SK-N-SH (cell line): Measurements from ENCODE around the gene DNAJB12. TPM values are rescaled to one million over a fixed set of nuclear protein-coding genes. Genes with fewer than 3 reads are reported as not detected.
A peak's percentile ranks its signal among the peaks of the same experiment; 100 is the strongest.

ENCODE experiments used
- CTCF ChIA-PET: fragments of 300-600, 350-600 bp; formaldehyde crosslinking; extraction: SDS; loops from one replicate; lab custom pipeline; 2021; lab: Yijun Ruan, JAX
- POLR2A ChIA-PET: fragments of 350-600 bp; sonication (Branson Sonifier 250); formaldehyde crosslinking; extraction: SDS; loops from one replicate; lab custom pipeline; 2020; ENCODE audit warnings: antibody characterized with exemption, inconsistent platforms; lab: Yijun Ruan, JAX
- DNase-seq: peaks from one replicate; pipeline ENCODE4 v3.0.0; 2012
- H2AFZ ChIP-seq: fragments of 200-600 bp; sonication (generic); 2 replicates; pipeline ENCODE4 v1.8.1; 2016; ENCODE audit warnings: antibody characterized with exemption, mild to moderate bottlenecking, low read depth
- H3F3A ChIP-seq: fragments of 200-600 bp; sonication (generic); replicated peaks from 2 replicates; pipeline ENCODE3; 2016; ENCODE audit warnings: antibody characterized with exemption, mild to moderate bottlenecking; ENCODE audit not compliant: insufficient read depth
- H3K27ac ChIP-seq, 2 experiments: fragments of 200-500 bp in 1 of 2; fragments of 200-600 bp in 1 of 2; sonication (Bioruptor generic) in 1 of 2; sonication (generic), shearing (Covaris generic) in 1 of 2; 2 replicates each; pipeline versions ENCODE4 v1.5.1 to v1.6.1; 2014 to 2016; ENCODE audit warnings: low read depth in 2 of 2, inconsistent platforms in 1 of 2, low read length in 1 of 2, mild to moderate bottlenecking in 1 of 2, mixed read lengths in 1 of 2
- H3K27me3 ChIP-seq: fragments of 200-600 bp; sonication (generic), shearing (Covaris generic); 2 replicates; pipeline ENCODE4 v1.6.1; 2016; ENCODE audit warnings: mixed run types; ENCODE audit not compliant: insufficient read depth
- H3K36me3 ChIP-seq, 2 experiments: fragments of 200-500 bp in 1 of 2; fragments of 200-600 bp in 1 of 2; sonication (Bioruptor generic) in 1 of 2; sonication (generic) in 1 of 2; replicated peaks in 1 of 2; 2 replicates each; pipeline versions ENCODE3 to v1.5.1; 2014 to 2016; ENCODE audit warnings: low read length in 1 of 2, mild to moderate bottlenecking in 1 of 2; ENCODE audit not compliant: insufficient read depth in 2 of 2, control insufficient read depth in 1 of 2
- H3K4me1 ChIP-seq, 2 experiments: fragments of 200-500 bp in 1 of 2; fragments of 200-600 bp in 1 of 2; sonication (Bioruptor generic) in 1 of 2; sonication (generic), shearing (Covaris generic) in 1 of 2; 2 replicates each; pipeline versions ENCODE4 v1.5.1 to v1.6.1; 2014 to 2016; ENCODE audit warnings: low read depth in 1 of 2, low read length in 1 of 2, mixed run types in 1 of 2; ENCODE audit not compliant: insufficient read depth in 2 of 2, control insufficient read depth in 1 of 2
- H3K4me2 ChIP-seq: fragments of 200-600 bp; sonication (generic), shearing (Covaris generic); 2 replicates; pipeline ENCODE4 v1.6.1; 2017; ENCODE audit warnings: mixed run types
- H3K4me3 ChIP-seq, 2 experiments: fragments of 200-500 bp in 1 of 2; fragments of 200-600 bp in 1 of 2; sonication (Bioruptor generic) in 1 of 2; sonication (generic), shearing (Covaris generic) in 1 of 2; 2 replicates each; pipeline versions ENCODE4 v1.5.1 to v1.8.1; 2014 to 2016; ENCODE audit warnings: low read depth in 2 of 2, inconsistent platforms in 1 of 2, low read length in 1 of 2, mild to moderate bottlenecking in 1 of 2, mixed read lengths in 1 of 2, moderate library complexity in 1 of 2
- H3K79me2 ChIP-seq: fragments of 200-600 bp; sonication (generic); 2 replicates; pipeline ENCODE4 v1.8.1; 2017; ENCODE audit warnings: mild to moderate bottlenecking; ENCODE audit not compliant: insufficient read depth
- H3K9ac ChIP-seq: fragments of 200-600 bp; sonication (generic); 2 replicates; pipeline ENCODE4 v1.6.1; 2017; ENCODE audit warnings: mixed run types
- H3K9me2 ChIP-seq: fragments of 200-600 bp; sonication (generic); 2 replicates; pipeline ENCODE4 v1.6.1; 2017; ENCODE audit warnings: mixed run types
- H3K9me3 ChIP-seq: fragments of 200-600 bp; sonication (generic); 2 replicates; pipeline ENCODE4 v1.6.1; 2017; ENCODE audit warnings: mixed run types, mild to moderate bottlenecking, moderate library complexity
- H4K20me1 ChIP-seq: fragments of 200-600 bp; sonication (generic); 2 replicates; pipeline ENCODE4 v1.6.1; 2017; ENCODE audit warnings: mild to moderate bottlenecking, mixed run types; ENCODE audit not compliant: insufficient read depth
- CHD2 ChIP-seq: fragments of 150-350 bp; IDR thresholded peaks from 2 replicates; pipeline ENCODE4 v1.6.1; 2018; ENCODE audit warnings: low read length; ENCODE audit not compliant: partially characterized antibody
- GABPA ChIP-seq: IDR thresholded peaks from 2 replicates; pipeline ENCODE4 v1.4.0; 2012; ENCODE audit warnings: low read depth, mild to moderate bottlenecking
- GATA2 ChIP-seq: sonication (generic); formaldehyde crosslinking; IDR thresholded peaks from 2 replicates; pipeline ENCODE4 v1.5.0; 2020; ENCODE audit warnings: mild to moderate bottlenecking, missing genetic modification reagents
- IRF3 ChIP-seq: fragments of 150-350 bp; IDR thresholded peaks from 2 replicates; pipeline ENCODE4 v1.6.1; 2016; ENCODE audit warnings: mild to moderate bottlenecking, low read depth, low read length
- JUND ChIP-seq: IDR thresholded peaks from 2 replicates; pipeline ENCODE4 v1.4.0; 2012
- MEF2A ChIP-seq: IDR thresholded peaks from 2 replicates; pipeline ENCODE4 v1.4.0; 2012; ENCODE audit warnings: low read depth, borderline replicate concordance
- NFIC ChIP-seq: IDR thresholded peaks from 2 replicates; pipeline ENCODE4 v1.4.0; 2012; ENCODE audit warnings: borderline replicate concordance
- PBX3 ChIP-seq: IDR thresholded peaks from 2 replicates; pipeline ENCODE4; 2012
- POLR2AphosphoS5 ChIP-seq: IDR thresholded peaks from 2 replicates; pipeline ENCODE4 v1.6.1; 2012; ENCODE audit warnings: low read depth, low read length
- RAD21 ChIP-seq: IDR thresholded peaks from 2 replicates; pipeline ENCODE4 v1.6.1; 2012; ENCODE audit warnings: mild to moderate bottlenecking, low read length
- RCOR1 ChIP-seq: fragments of 150-350 bp; IDR thresholded peaks from 2 replicates; pipeline ENCODE4 v1.6.1; 2017; ENCODE audit warnings: antibody characterized with exemption, low read length
- SMC3 ChIP-seq: IDR thresholded peaks from 2 replicates; pipeline ENCODE4 v1.6.1; 2012; ENCODE audit warnings: low read depth, low read length, improper control_type of control experiment
- USF1 ChIP-seq: IDR thresholded peaks from 2 replicates; pipeline ENCODE4 v1.4.0; 2012; ENCODE audit warnings: low read depth, borderline replicate concordance
- USF2 ChIP-seq: fragments of 150-350 bp; IDR thresholded peaks from 2 replicates; pipeline ENCODE4 v1.6.1; 2017; ENCODE audit warnings: antibody characterized with exemption, low read length, low read depth, borderline replicate concordance
- WGBS: methylation state at CpG from one replicate; pipeline ENCODE4 v1.1.6; 2017; ENCODE audit warnings: low lambda C conversion rate; 5-methylcytosine and 5-hydroxymethylcytosine counted together
- polyA plus RNA-seq, 3 experiments: library from polyadenylated mRNA; depleted of rRNA; stranded (reverse); fragments of >200 nt; gene quantifications; 2 replicates each; pipeline ENCODE4 v1.2.3, GENCODE V29; 2012

Gene DNAJB12
- polyA plus RNA-seq, 1 of the 3 experiments (the other 2 are of a cell fraction), result 25.8 TPM

- TF ChIP-seq USF2, result no peak
Measured at GRCh38 chr10:72319416-72320254, 35.1 kb downstream of the DNAJB12 start (continued).

- 80% methylated on average over 9 of the region's 10 CpGs for WGBS
- peak overlapping the region; percentile 79 for H3K9ac ChIP-seq
Measured at GRCh38 chr10:72318418-72319262, 36.1 kb downstream of the DNAJB12 start.

GRCh38 chr10:72316748-72317435 is 37.8 kb downstream of the DNAJB12 start:
- H3K36me3 ChIP-seq, result no peaks in the 10 kb centered on the region
- no peak overlapping the region for H3K4me2 ChIP-seq
- H3K27ac ChIP-seq, result peak overlapping the region; percentile 61 to 92; a peak in 2 of 4 replicates
- H3K79me2 ChIP-seq, result no peaks in the 10 kb centered on the region
- no peak overlapping the region for H3K9ac ChIP-seq
- peak; percentile 79 for DNase-seq
- H2AFZ ChIP-seq, result no peak overlapping the region
- no peaks in the 10 kb centered on the region for H3K9me2 ChIP-seq
- H3F3A ChIP-seq, result peaks cover 24% of the 10 kb centered on the region
- no peak overlapping the region for H3K4me3 ChIP-seq
- H3K4me1 ChIP-seq, result peaks cover 41 to 54% of the 10 kb centered on the region in 2 experiments
- POLR2A ChIA-PET, result interaction anchor here (0.7 to 10.9 kb wide), 6 partner anchors 9 to 43 kb away, joined by 3 to 188 read pairs (median 4); partner anchors contain the start of gene DDIT4
- H3K9me3 ChIP-seq, result no peaks in the 10 kb centered on the region
- CTCF ChIA-PET, result interaction anchor here (1.0 to 1.9 kb wide), 7 partner anchors 9 to 421 kb away, joined by 3 to 10 read pairs (median 3); partner anchors contain the start of gene DDIT4
- H4K20me1 ChIP-seq, result no peaks in the 10 kb centered on the region
- 77% methylated on average over 8 of the region's 12 CpGs for WGBS
- no peaks in the 10 kb centered on the region for H3K27me3 ChIP-seq
- TF ChIP-seq PBX3 (no peak), CHD2 (peak; percentile 57), POLR2AphosphoS5 (no peak), GATA2 (CRISPR knock-in tag) (peak; percentile 53), RAD21 (peak; percentile 37; the same call in 1 of the 2 replicates), RCOR1 (peak; percentile 81), USF2 (peak; percentile 46; the same call in 1 of the 2 replicates), GABPA (no peak), MEF2A (no peak), NFIC (no peak), USF1 (no peak), SMC3 (no peak), IRF3 (no peak), JUND (no peak)

More at GRCh38 chr10:72318418-72319262, 36.1 kb downstream of the DNAJB12 start:
- H3K36me3 ChIP-seq, result no peaks in the 10 kb centered on the region
- peak overlapping the region; percentile 82; the same call in 1 of the 2 replicates for H2AFZ ChIP-seq
- no peak for TF ChIP-seq GABPA
- H3K27me3 ChIP-seq, result no peaks in the 10 kb centered on the region
- ChIA-PET CTCF (interaction anchor here (0.9 to 4.1 kb wide), 9 partner anchors 9 to 94 kb away, joined by 3 to 48 read pairs (median 5); no protein-coding TSS in a partner anchor), POLR2A (interaction anchor here (0.6 to 10.9 kb wide), 4 partner anchors 13 to 125 kb away, joined by 4 to 188 read pairs (median 19); partner anchors contain the start of gene DDIT4)
- no peaks in the 10 kb centered on the region for H4K20me1 ChIP-seq
- H3K9me3 ChIP-seq, result no peaks in the 10 kb centered on the region
- H3K79me2 ChIP-seq, result no peaks in the 10 kb centered on the region
- H3F3A ChIP-seq, result peaks cover 24% of the 10 kb centered on the region
- H3K9me2 ChIP-seq, result no peaks in the 10 kb centered on the region
- H3K27ac ChIP-seq, result peak overlapping the region; percentile 94 to 97
- peak overlapping the region; percentile 83 for H3K4me2 ChIP-seq
- H3K4me3 ChIP-seq, result peak overlapping the region in 1 of 2 experiments; percentile 43; a peak in 1 of 4 replicates
- H3K4me1 ChIP-seq, result peaks cover 45 to 72% of the 10 kb centered on the region in 2 experiments
- DNase-seq, result no peak
